ENCODE measurements around the gene ZNF850. TPM values are rescaled to one million over a fixed set of nuclear protein-coding genes. Genes with fewer than 3 reads are reported as not detected.

Gene ZNF850
- total RNA-seq, 1 experiment from 2014 or later, result 23.9 TPM

GRCh38 chr19:36747750-36748149 lies 24.9 kb downstream of the ZNF850 start:
- H3K27me3 ChIP-seq (ENCODE audit: insufficient read depth, low read length), result no peaks in the 10 kb centered on the region
- H3K56ac ChIP-seq (ENCODE audit: insufficient read length, low read depth, low read length), result no peak overlapping the region
- no peaks in the 10 kb centered on the region for H3K4me1 Mint-ChIP-seq
- H3K4ac ChIP-seq (ENCODE audit: low read depth, low read length), result no peak overlapping the region
- H2AFZ ChIP-seq (ENCODE audit: low read length), result no peak overlapping the region
- peaks cover 3% of the 10 kb centered on the region; the same call in 1 of the 2 replicates for H3K79me2 ChIP-seq (ENCODE audit: insufficient read depth, low read length)
- H3T11ph ChIP-seq (ENCODE audit: low read length), result no peak overlapping the region
- no peak overlapping the region for H4K8ac ChIP-seq (replicated peaks; ENCODE audit: insufficient read length, low read depth, low read length)
- no peak overlapping the region for H2AK5ac ChIP-seq (ENCODE audit: insufficient read length, low read length)
- H4K5ac ChIP-seq (ENCODE audit: insufficient read length, low read depth, low read length), result no peak overlapping the region
- no peak overlapping the region for H3K9ac ChIP-seq (ENCODE audit: extremely low read depth, insufficient read length, low read length)
- no peak overlapping the region for H3K18ac ChIP-seq (ENCODE audit: insufficient read length, low read depth, low read length)
- peaks cover 74% of the 10 kb centered on the region for H3K9me3 ChIP-seq (ENCODE audit: control insufficient read depth, low read depth, low read length)
- no peak overlapping the region for H4K91ac ChIP-seq (ENCODE audit: insufficient read length, low read depth, low read length)
- DNase-seq, result no peak
- no peak overlapping the region for H2BK120ac ChIP-seq (ENCODE audit: low read depth, low read length, poor library complexity, severe bottlenecking)
- no peak overlapping the region for H3K4me3 Mint-ChIP-seq
- H3K14ac ChIP-seq (ENCODE audit: insufficient read depth, low read length), result no peak overlapping the region
- H3K9me3 Mint-ChIP-seq, result peaks cover 94 to 98% of the 10 kb centered on the region in 2 experiments
- no peak overlapping the region for H3K23ac ChIP-seq (ENCODE audit: insufficient read length, low read depth, low read length)
- H3K23me2 ChIP-seq (ENCODE audit: insufficient read length, low read depth, low read length, poor library complexity, severe bottlenecking), result no peaks in the 10 kb centered on the region
- no peaks in the 10 kb centered on the region for H4K20me1 ChIP-seq (ENCODE audit: control insufficient read depth, insufficient read depth, insufficient read length)
- peaks cover 21% of the 10 kb centered on the region for H3K27me3 Mint-ChIP-seq (ENCODE audit: low read depth)
- no CpG with 5 or more reads among the region's 10 CpGs for WGBS (ENCODE audit: extremely low coverage, insufficient read length, low lambda C conversion rate)
- no peak overlapping the region for H3K4me2 ChIP-seq (ENCODE audit: insufficient read depth, insufficient read length, low read length)
- no peak overlapping the region for H2BK12ac ChIP-seq (ENCODE audit: insufficient read length, low read depth, low read length)
- no peak overlapping the region for H2BK20ac ChIP-seq (ENCODE audit: low read depth, low read length, poor library complexity, severe bottlenecking)
- H3K4me1 ChIP-seq (ENCODE audit: insufficient read depth, low read length), result no peaks in the 10 kb centered on the region
- TF ChIP-seq, protein P1, sequence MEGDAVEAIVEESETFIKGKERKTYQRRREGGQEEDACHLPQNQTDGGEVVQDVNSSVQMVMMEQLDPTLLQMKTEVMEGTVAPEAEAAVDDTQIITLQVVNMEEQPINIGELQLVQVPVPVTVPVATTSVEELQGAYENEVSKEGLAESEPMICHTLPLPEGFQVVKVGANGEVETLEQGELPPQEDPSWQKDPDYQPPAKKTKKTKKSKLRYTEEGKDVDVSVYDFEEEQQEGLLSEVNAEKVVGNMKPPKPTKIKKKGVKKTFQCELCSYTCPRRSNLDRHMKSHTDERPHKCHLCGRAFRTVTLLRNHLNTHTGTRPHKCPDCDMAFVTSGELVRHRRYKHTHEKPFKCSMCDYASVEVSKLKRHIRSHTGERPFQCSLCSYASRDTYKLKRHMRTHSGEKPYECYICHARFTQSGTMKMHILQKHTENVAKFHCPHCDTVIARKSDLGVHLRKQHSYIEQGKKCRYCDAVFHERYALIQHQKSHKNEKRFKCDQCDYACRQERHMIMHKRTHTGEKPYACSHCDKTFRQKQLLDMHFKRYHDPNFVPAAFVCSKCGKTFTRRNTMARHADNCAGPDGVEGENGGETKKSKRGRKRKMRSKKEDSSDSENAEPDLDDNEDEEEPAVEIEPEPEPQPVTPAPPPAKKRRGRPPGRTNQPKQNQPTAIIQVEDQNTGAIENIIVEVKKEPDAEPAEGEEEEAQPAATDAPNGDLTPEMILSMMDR (conservative IDR thresholded peaks at IDR 0.05), result no peak
- no peak overlapping the region for H3K27ac ChIP-seq (ENCODE audit: insufficient read length, low read depth, low read length)
- no peak overlapping the region for H2BK15ac ChIP-seq (ENCODE audit: low read depth, low read length)
- H3K36me3 Mint-ChIP-seq (ENCODE audit: insufficient read depth in 1 of 3, low read depth in 3 of 3), result peaks cover 86 to 92% (median 87%) of the 10 kb centered on the region in 3 experiments
- H3K79me1 ChIP-seq (ENCODE audit: insufficient read depth, low read depth, low read length, poor library complexity, severe bottlenecking), result no peaks in the 10 kb centered on the region
- no peak overlapping the region for H3K27ac Mint-ChIP-seq
- H2BK5ac ChIP-seq (ENCODE audit: insufficient read length, low read length), result no peak overlapping the region
